IMR-90 (cell line): ENCODE measurements around the gene NR6A1. TPM values are rescaled to one million over a fixed set of nuclear protein-coding genes. Genes with fewer than 3 reads are reported as not detected.

Experiments used
- ATAC-seq: fragments of 200-7000 bp; cut with Tn5 transposase; 2 replicates; pipeline ENCODE4 v1.9.1; 2020; ENCODE audit warnings: low read depth, mild to moderate bottlenecking, moderate library complexity
- BruUV-seq: library from RNA; stranded (reverse); fragments of 400-500 nt; replicated peaks from 2 replicates; lab custom pipeline; 2021; lab: Mats Ljungman, UMichigan
- CTCF ChIA-PET: fragments of 300-600 bp; formaldehyde crosslinking; extraction: SDS; loops from one replicate; lab custom pipeline; 2021; ENCODE audit warnings: antibody characterized with exemption; lab: Yijun Ruan, JAX
- POLR2A ChIA-PET: fragments of 300-600 bp; sonication (Branson Sonifier 250); formaldehyde crosslinking; loops from one replicate; lab custom pipeline; 2022; ENCODE audit warnings: antibody characterized with exemption; ENCODE audit not compliant: unreplicated experiment; lab: Charles Lee
- DNase-seq: peaks from one replicate; pipeline ENCODE4 v3.0.0; 2013
- H2AFZ ChIP-seq: replicated peaks from 2 replicates; pipeline ENCODE3; 2013; ENCODE audit warnings: low read length, mild to moderate bottlenecking; ENCODE audit not compliant: poor library complexity
- H2AK5ac ChIP-seq: 2 replicates; pipeline ENCODE4 v1.6.1; 2013; ENCODE audit warnings: low read depth, low read length, inconsistent platforms
- H2AK9ac ChIP-seq: replicated peaks from 2 replicates; pipeline ENCODE3; 2013; ENCODE audit warnings: mild to moderate bottlenecking, low read depth, low read length, moderate library complexity; ENCODE audit not compliant: poor library complexity
- H2BK120ac ChIP-seq: 2 replicates; pipeline ENCODE4 v1.6.1; 2013; ENCODE audit warnings: low read depth, low read length, inconsistent platforms
- H2BK15ac ChIP-seq: 3 replicates; pipeline ENCODE4 v1.6.1; 2013; ENCODE audit warnings: low read depth, low read length, inconsistent platforms
- H2BK20ac ChIP-seq: 2 replicates; pipeline ENCODE4 v1.6.1; 2013; ENCODE audit warnings: low read depth, mild to moderate bottlenecking, inconsistent platforms, low read length, moderate library complexity
- H2BK5ac ChIP-seq: 2 replicates; pipeline ENCODE4 v1.6.1; 2013; ENCODE audit warnings: mild to moderate bottlenecking, low read depth, low read length, inconsistent platforms; ENCODE audit not compliant: poor library complexity, severe bottlenecking
- H3K14ac ChIP-seq: replicated peaks from 2 replicates; pipeline ENCODE4 v1.6.1; 2013; ENCODE audit warnings: low read depth, low read length, inconsistent platforms
- H3K18ac ChIP-seq: 2 replicates; pipeline ENCODE4 v1.6.1; 2013; ENCODE audit warnings: low read depth, low read length, control low read depth
- H3K23ac ChIP-seq: 2 replicates; pipeline ENCODE4 v1.6.1; 2013; ENCODE audit warnings: low read depth, low read length, inconsistent platforms
- H3K27ac ChIP-seq: 2 replicates; pipeline ENCODE4 v1.5.1; 2013; ENCODE audit warnings: mild to moderate bottlenecking, control low read depth, low read length; ENCODE audit not compliant: insufficient read depth
- H3K27me3 ChIP-seq: 2 replicates; pipeline ENCODE4 v1.6.1; 2013; ENCODE audit warnings: low read length; ENCODE audit not compliant: control insufficient read depth, insufficient read depth
- H3K36me3 ChIP-seq: 2 replicates; pipeline ENCODE4 v1.6.1; 2013; ENCODE audit warnings: low read length, mixed read lengths; ENCODE audit not compliant: control insufficient read depth, insufficient read depth
- H3K4ac ChIP-seq: 2 replicates; pipeline ENCODE4 v1.6.1; 2013; ENCODE audit warnings: low read depth, low read length, inconsistent platforms
- H3K4me1 ChIP-seq: 2 replicates; pipeline ENCODE4 v1.6.1; 2013; ENCODE audit warnings: low read length, mixed read lengths; ENCODE audit not compliant: control insufficient read depth, insufficient read depth
- H3K4me2 ChIP-seq: 2 replicates; pipeline ENCODE4 v1.6.1; 2013; ENCODE audit warnings: low read depth, mild to moderate bottlenecking, control low read depth, low read length, moderate library complexity
- H3K4me3 ChIP-seq: 2 replicates; pipeline ENCODE4 v1.5.1; 2013; ENCODE audit warnings: low read depth, mild to moderate bottlenecking, control low read depth, low read length, moderate library complexity; ENCODE audit not compliant: insufficient read depth
- H3K56ac ChIP-seq: 2 replicates; pipeline ENCODE4 v1.6.1; 2013; ENCODE audit warnings: low read length, inconsistent platforms; ENCODE audit not compliant: insufficient read depth; ENCODE audit errors: extremely low read depth
- H3K79me1 ChIP-seq, 2 experiments: 2 replicates each; pipeline ENCODE4 v1.6.1; 2013; ENCODE audit warnings: low read length in 2 of 2, inconsistent platforms in 1 of 2, low read depth in 1 of 2
- H3K9ac ChIP-seq: 2 replicates; pipeline ENCODE4 v1.6.1; 2013; ENCODE audit warnings: low read depth, low read length, control low read depth
- H3K9me1 ChIP-seq: 2 replicates; pipeline ENCODE4 v1.6.1; 2013; ENCODE audit warnings: low read length, inconsistent platforms; ENCODE audit not compliant: insufficient read depth
- H3K9me3 ChIP-seq: 2 replicates; pipeline ENCODE4 v1.6.1; 2013; ENCODE audit warnings: low read length; ENCODE audit not compliant: control insufficient read depth, insufficient read depth
- H4K20me1 ChIP-seq: 2 replicates; pipeline ENCODE4 v1.6.1; 2013; ENCODE audit warnings: low read length, inconsistent platforms; ENCODE audit not compliant: insufficient read depth
- H4K5ac ChIP-seq: 2 replicates; pipeline ENCODE4 v1.6.1; 2013; ENCODE audit warnings: mild to moderate bottlenecking, low read depth, low read length, control low read depth
- H4K8ac ChIP-seq, 2 experiments: 2 replicates each; pipeline ENCODE4 v1.6.1; 2013; ENCODE audit warnings: low read depth in 2 of 2, low read length in 2 of 2, control low read depth in 1 of 2, inconsistent platforms in 1 of 2
- H4K91ac ChIP-seq: 2 replicates; pipeline ENCODE4 v1.6.1; 2013; ENCODE audit warnings: low read depth, low read length, inconsistent platforms; ENCODE audit not compliant: insufficient read depth
- MXI1 ChIP-seq: IDR thresholded peaks from 2 replicates; pipeline ENCODE4 v1.6.1; 2012; ENCODE audit warnings: low read depth, mild to moderate bottlenecking, low read length, moderate library complexity, borderline replicate concordance
- RAD21 ChIP-seq: IDR thresholded peaks from 2 replicates; pipeline ENCODE4 v1.6.1; 2012; ENCODE audit warnings: low read length, improper control_type of control experiment
- WGBS, 2 experiments: methylation state at CpG; one replicate each; pipeline versions ENCODE4 v1.1.5 to v1.1.7; 2013; ENCODE audit warnings: missing lambda C conversion rate in 2 of 2; ENCODE audit not compliant: insufficient read length in 1 of 2; ENCODE audit errors: extremely low coverage in 2 of 2; 5-methylcytosine and 5-hydroxymethylcytosine counted together
- dilution Hi-C: fragments of 300-500 bp; cut with HindIII; formaldehyde crosslinking; loops from one replicate; pipeline ENCODE4 v1.14.3; 2018; ENCODE audit warnings: low sequenced_read_pairs; ENCODE audit not compliant: unreplicated experiment
- in situ Hi-C: fragments of 300-500 bp; cut with MboI; formaldehyde crosslinking; loops from 3 replicates; pipeline ENCODE4 v1.14.3; 2019; ENCODE audit warnings: low sequenced_read_pairs, inconsistent platforms, mixed read lengths
- intact Hi-C: fragments of 100-400 bp; cut with micrococcal nuclease; formaldehyde crosslinking; loops from 2 replicates; pipeline ENCODE4 v1.10.0; 2022
- polyA plus RNA-seq, 3 experiments: library from polyadenylated mRNA; depleted of rRNA; stranded (reverse); fragments of >200 nt; gene quantifications; 2 replicates each; pipeline ENCODE4 v1.2.3, GENCODE V29; 2012; ENCODE audit warnings: low replicate concordance in 1 of 3
- total RNA-seq: library from RNA; depleted of rRNA; stranded (reverse); fragments of >200 nt; gene quantifications from 2 replicates; pipeline ENCODE4 v1.2.3, GENCODE V29; 2012
- TF ChIP-seq, protein P1 (sequence below): fragments of 150-350 bp; IDR thresholded peaks from 2 replicates; pipeline ENCODE4 v1.6.1; 2016; ENCODE audit warnings: low read depth, mild to moderate bottlenecking, low read length, moderate library complexity, borderline replicate concordance

Gene NR6A1
- total and polyA plus RNA-seq, 2 of the 4 experiments (the other 2 are of a cell fraction) = 0.14 to 0.36 TPM

DNA sequence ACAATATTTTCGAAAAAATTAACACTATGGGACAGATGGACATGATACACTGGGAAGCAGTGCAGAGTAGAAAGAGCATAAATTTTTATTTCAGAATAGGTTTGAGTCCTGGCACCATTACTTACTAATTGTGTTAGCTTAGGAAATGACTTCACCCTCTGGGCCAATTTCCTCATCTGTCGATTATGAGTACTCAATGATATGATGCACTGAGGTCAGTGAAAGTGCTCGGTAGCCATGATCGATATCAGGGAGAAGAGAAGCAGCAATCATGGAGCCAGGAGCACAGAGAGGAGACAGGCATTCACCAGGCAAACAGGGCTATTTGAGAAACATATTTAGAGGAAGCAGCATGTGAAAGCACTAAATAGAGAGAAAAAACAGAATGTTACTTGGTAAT lies 29.4 kb downstream of the NR6A1 start:
- intact Hi-C loops (no loop called here), in situ Hi-C loops (no loop called here), dilution Hi-C loops (no loop called here)
- H2AK5ac ChIP-seq = peak overlapping the region; percentile 17; the same call in 1 of the 2 replicates
- H3K9me1 ChIP-seq = no peaks in the 10 kb centered on the region
- TF ChIP-seq, protein P1, sequence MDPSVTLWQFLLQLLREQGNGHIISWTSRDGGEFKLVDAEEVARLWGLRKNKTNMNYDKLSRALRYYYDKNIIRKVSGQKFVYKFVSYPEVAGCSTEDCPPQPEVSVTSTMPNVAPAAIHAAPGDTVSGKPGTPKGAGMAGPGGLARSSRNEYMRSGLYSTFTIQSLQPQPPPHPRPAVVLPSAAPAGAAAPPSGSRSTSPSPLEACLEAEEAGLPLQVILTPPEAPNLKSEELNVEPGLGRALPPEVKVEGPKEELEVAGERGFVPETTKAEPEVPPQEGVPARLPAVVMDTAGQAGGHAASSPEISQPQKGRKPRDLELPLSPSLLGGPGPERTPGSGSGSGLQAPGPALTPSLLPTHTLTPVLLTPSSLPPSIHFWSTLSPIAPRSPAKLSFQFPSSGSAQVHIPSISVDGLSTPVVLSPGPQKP = no peak
- TF ChIP-seq RAD21 (no peak), MXI1 (no peak)
- no TSS peak for BruUV-seq
- peaks cover 4% of the 10 kb centered on the region; the same call in 1 of the 2 replicates for H3K4me1 ChIP-seq
- no peak overlapping the region for H2BK5ac ChIP-seq
- no peak overlapping the region for H2BK15ac ChIP-seq
- H4K5ac ChIP-seq = no peak overlapping the region
- H3K27ac ChIP-seq = no peak overlapping the region
- no peak overlapping the region for H4K8ac ChIP-seq
- no peak overlapping the region for H2BK20ac ChIP-seq
- no peak overlapping the region for H3K23ac ChIP-seq
- H3K79me1 ChIP-seq = no peaks in the 10 kb centered on the region
- WGBS, 2 experiments = 89% methylated on average over 3 of the region's 4 CpGs; no CpG with 5 or more reads in 1 of the 2 experiments
- no peaks in the 10 kb centered on the region for H4K20me1 ChIP-seq
- H2BK120ac ChIP-seq = no peak overlapping the region
- ChIA-PET CTCF (no interaction called here), POLR2A (no interaction called here)
- no peak overlapping the region for H3K9ac ChIP-seq
- H3K18ac ChIP-seq = no peak overlapping the region
- no peak overlapping the region for H4K91ac ChIP-seq
- H3K56ac ChIP-seq = no peak overlapping the region
- H3K4me2 ChIP-seq = no peak overlapping the region
- DNase-seq = no peak
- no peaks in the 10 kb centered on the region for H3K9me3 ChIP-seq
- no peak overlapping the region for H2AFZ ChIP-seq
- H3K4me3 ChIP-seq = no peak overlapping the region
- H2AK9ac ChIP-seq = no peak overlapping the region
- no peak overlapping the region for H3K4ac ChIP-seq
- H3K36me3 ChIP-seq = no peaks in the 10 kb centered on the region
- no peak for ATAC-seq
- no peaks in the 10 kb centered on the region for H3K27me3 ChIP-seq
- 0 out of 2 replicates have a peak overlapping the region, but pooled peaks have one; percentile 13 for H3K14ac ChIP-seq
